ENCODE measurements around the gene PRKG1. TPM values are rescaled to one million over a fixed set of nuclear protein-coding genes. Genes with fewer than 3 reads are reported as not detected.

The PRKG1 gene
- total and polyA plus RNA-seq, 2 donors (not counting 1 experiment from before 2014, with no cell fraction given): 45.8 to 71.8 TPM

DNA sequence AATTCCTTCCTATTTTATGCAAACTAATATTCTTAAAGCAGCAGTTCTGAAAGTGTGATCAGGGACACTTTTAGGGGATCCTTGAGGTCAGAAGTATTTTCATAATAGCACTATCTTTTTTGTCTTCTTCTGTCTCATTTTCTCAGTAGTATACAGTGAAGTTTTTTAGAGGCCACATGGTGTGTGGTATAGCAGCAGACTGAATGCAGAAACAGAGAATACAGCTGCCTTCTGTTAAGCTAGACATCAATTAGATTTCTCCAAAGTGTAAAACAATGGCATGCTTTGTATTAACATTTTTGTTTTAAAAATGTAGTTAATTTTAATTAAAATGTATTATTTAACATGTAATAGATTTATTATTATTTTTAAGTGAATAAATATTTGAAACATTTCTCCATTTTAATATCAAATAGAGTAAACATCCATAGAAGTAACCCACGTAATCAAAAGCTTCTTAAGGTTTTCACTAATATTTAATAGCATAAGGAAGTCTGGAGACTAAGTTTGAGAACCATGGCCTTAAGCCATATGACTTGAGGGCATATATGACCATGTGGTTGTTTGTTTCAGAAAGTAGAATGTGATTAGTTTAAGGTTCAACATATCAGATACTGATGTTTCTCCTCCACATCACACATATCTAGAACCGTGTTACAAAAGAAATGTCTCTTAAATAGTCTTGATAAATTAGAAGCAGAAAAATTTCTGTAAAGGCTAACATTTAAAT is 94.0 kb downstream of the PRKG1 start:
- H3K27me3 ChIP-seq (ENCODE audit: control insufficient read depth, insufficient read depth, low read length): no peaks in the 10 kb centered on the region
- no peaks in the 10 kb centered on the region for H3K36me3 ChIP-seq (ENCODE audit: control insufficient read depth, insufficient read depth, low read length)
- H3K4me1 ChIP-seq (ENCODE audit: control insufficient read depth, extremely low read depth, insufficient read depth, low read length): peaks cover 7% of the 10 kb centered on the region
- no peaks in the 10 kb centered on the region for H3K79me2 ChIP-seq (ENCODE audit: control insufficient read depth, insufficient read depth, low read length)
- DNase-seq (ENCODE audit: low read depth in 2 of 2): no peak
- H3K27ac ChIP-seq (ENCODE audit: insufficient read depth, low read length): no peak overlapping the region
- no peak overlapping the region for H3K4me3 ChIP-seq (replicated peaks in 1 of 4; ENCODE audit: control extremely low read depth in 1 of 4, insufficient read depth in 1 of 4, low read depth in 3 of 4, low read length in 4 of 4)
- H4K20me1 ChIP-seq (ENCODE audit: control insufficient read depth, extremely low read depth, insufficient read depth, low read length): no peaks in the 10 kb centered on the region
- no peak overlapping the region for H3K9ac ChIP-seq (ENCODE audit: insufficient read depth, low read length)
- H3K9me3 ChIP-seq (ENCODE audit: control insufficient read depth, insufficient read depth, low read depth, low read length): no peaks in the 10 kb centered on the region
- TF ChIP-seq, protein P1, sequence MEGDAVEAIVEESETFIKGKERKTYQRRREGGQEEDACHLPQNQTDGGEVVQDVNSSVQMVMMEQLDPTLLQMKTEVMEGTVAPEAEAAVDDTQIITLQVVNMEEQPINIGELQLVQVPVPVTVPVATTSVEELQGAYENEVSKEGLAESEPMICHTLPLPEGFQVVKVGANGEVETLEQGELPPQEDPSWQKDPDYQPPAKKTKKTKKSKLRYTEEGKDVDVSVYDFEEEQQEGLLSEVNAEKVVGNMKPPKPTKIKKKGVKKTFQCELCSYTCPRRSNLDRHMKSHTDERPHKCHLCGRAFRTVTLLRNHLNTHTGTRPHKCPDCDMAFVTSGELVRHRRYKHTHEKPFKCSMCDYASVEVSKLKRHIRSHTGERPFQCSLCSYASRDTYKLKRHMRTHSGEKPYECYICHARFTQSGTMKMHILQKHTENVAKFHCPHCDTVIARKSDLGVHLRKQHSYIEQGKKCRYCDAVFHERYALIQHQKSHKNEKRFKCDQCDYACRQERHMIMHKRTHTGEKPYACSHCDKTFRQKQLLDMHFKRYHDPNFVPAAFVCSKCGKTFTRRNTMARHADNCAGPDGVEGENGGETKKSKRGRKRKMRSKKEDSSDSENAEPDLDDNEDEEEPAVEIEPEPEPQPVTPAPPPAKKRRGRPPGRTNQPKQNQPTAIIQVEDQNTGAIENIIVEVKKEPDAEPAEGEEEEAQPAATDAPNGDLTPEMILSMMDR (conservative IDR thresholded peaks at IDR 0.05 in 1 of 2, IDR thresholded peaks at IDR 0.05 in 1 of 2; ENCODE audit: low read depth in 1 of 2, low read length in 2 of 2): no peak
- no peak for TF ChIP-seq EZH2 (IDR thresholded peaks at IDR 0.05; ENCODE audit: low read length, missing control alignments)
- H3K4me2 ChIP-seq (ENCODE audit: extremely low read depth, insufficient read depth, low read length): no peak overlapping the region
- no peak overlapping the region for H2AFZ ChIP-seq (ENCODE audit: low read length)

DNA sequence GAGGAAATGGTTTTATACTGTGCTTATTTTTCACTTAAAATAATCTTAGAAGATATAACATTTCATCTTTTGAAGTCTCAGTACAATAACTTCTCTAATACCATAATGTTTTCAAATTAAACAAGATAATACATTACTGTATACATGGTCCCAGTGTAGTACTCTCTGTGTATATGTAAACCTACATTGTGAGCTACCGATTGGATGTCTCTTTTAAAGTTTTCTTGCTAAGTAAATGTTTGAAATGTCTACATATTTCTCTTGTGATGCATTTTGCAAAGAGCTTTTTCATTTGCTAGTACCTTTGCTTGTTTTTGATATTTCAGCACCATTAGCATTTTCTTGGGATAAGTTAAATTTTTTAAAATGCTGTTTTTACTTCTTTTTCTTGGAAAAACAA is 94.8 kb downstream of the PRKG1 start:
- Histone ChIP-seq H3K9me3 (ENCODE audit: control insufficient read depth, insufficient read depth, low read depth, low read length) (no peaks in the 10 kb centered on the region), H3K4me3 (replicated peaks in 1 of 4; ENCODE audit: control extremely low read depth in 1 of 4, insufficient read depth in 1 of 4, low read depth in 3 of 4, low read length in 4 of 4) (no peak overlapping the region), H3K4me1 (ENCODE audit: control insufficient read depth, extremely low read depth, insufficient read depth, low read length) (peaks cover 7% of the 10 kb centered on the region), H3K27ac (ENCODE audit: insufficient read depth, low read length) (no peak overlapping the region), H3K79me2 (ENCODE audit: control insufficient read depth, insufficient read depth, low read length) (no peaks in the 10 kb centered on the region), H4K20me1 (ENCODE audit: control insufficient read depth, extremely low read depth, insufficient read depth, low read length) (no peaks in the 10 kb centered on the region), H2AFZ (ENCODE audit: low read length) (no peak overlapping the region), H3K36me3 (ENCODE audit: control insufficient read depth, insufficient read depth, low read length) (no peaks in the 10 kb centered on the region), H3K27me3 (ENCODE audit: control insufficient read depth, insufficient read depth, low read length) (no peaks in the 10 kb centered on the region), H3K4me2 (ENCODE audit: extremely low read depth, insufficient read depth, low read length) (no peak overlapping the region), H3K9ac (ENCODE audit: insufficient read depth, low read length) (no peak overlapping the region)
- DNase-seq (ENCODE audit: low read depth in 2 of 2): no peak
- TF ChIP-seq, protein P1 (conservative IDR thresholded peaks at IDR 0.05 in 1 of 2, IDR thresholded peaks at IDR 0.05 in 1 of 2; ENCODE audit: low read depth in 1 of 2, low read length in 2 of 2): no peak
- TF ChIP-seq EZH2 (IDR thresholded peaks at IDR 0.05; ENCODE audit: low read length, missing control alignments): no peak

DNA sequence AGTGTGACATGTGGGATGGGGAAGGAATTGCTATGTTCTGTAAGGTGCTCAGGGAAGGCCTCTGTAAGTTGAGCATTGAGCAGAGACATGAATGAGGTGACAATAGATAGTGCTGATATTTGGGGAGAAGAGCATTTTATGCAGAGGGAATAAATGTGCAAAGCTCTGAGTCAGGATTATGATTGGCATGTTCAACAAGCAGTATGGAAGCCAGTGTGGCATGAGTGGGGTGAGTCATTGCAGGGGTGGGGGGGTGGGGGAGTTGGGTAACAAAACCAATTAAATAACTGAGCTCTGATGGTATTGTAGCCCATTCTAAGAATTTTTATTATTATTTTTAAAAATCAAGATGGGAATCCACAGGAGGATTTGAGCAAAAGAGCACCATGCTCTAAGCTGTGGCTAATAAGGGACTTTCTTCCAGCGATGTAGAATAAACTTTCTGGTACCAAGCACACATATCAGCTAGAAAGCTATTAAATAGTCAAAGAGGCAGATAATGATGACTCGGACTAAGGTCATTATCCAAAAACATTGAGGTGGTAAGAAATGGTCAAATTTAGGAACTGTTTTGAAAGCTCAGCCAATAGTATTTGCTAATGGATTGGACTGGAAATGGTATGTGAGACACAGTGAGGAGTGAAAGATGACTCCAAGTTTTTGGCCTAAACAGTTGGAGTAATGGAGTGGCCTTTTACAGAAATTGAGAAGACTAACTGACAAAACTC is 96.4 kb downstream of the PRKG1 start:
- TF ChIP-seq, protein P1 (conservative IDR thresholded peaks at IDR 0.05 in 1 of 2, IDR thresholded peaks at IDR 0.05 in 1 of 2; ENCODE audit: low read depth in 1 of 2, low read length in 2 of 2): no peak
- TF ChIP-seq EZH2 (IDR thresholded peaks at IDR 0.05; ENCODE audit: low read length, missing control alignments): no peak
- Histone ChIP-seq H3K4me1 (ENCODE audit: control insufficient read depth, extremely low read depth, insufficient read depth, low read length) (peaks cover 7% of the 10 kb centered on the region), H3K36me3 (ENCODE audit: control insufficient read depth, insufficient read depth, low read length) (no peaks in the 10 kb centered on the region), H3K4me3 (replicated peaks in 1 of 4; ENCODE audit: control extremely low read depth in 1 of 4, insufficient read depth in 1 of 4, low read depth in 3 of 4, low read length in 4 of 4) (no peak overlapping the region), H3K79me2 (ENCODE audit: control insufficient read depth, insufficient read depth, low read length) (no peaks in the 10 kb centered on the region), H3K4me2 (ENCODE audit: extremely low read depth, insufficient read depth, low read length) (peak overlapping the region; percentile 36), H4K20me1 (ENCODE audit: control insufficient read depth, extremely low read depth, insufficient read depth, low read length) (no peaks in the 10 kb centered on the region), H3K27ac (ENCODE audit: insufficient read depth, low read length) (no peak overlapping the region), H2AFZ (ENCODE audit: low read length) (no peak overlapping the region), H3K27me3 (ENCODE audit: control insufficient read depth, insufficient read depth, low read length) (no peaks in the 10 kb centered on the region), H3K9ac (ENCODE audit: insufficient read depth, low read length) (no peak overlapping the region), H3K9me3 (ENCODE audit: control insufficient read depth, insufficient read depth, low read depth, low read length) (no peaks in the 10 kb centered on the region)
- peak; percentile 36 for DNase-seq (ENCODE audit: low read depth in 2 of 2)
